WTC11 (cell line): ENCODE data around the gene ANKRD22.

Experiments used
- ARID4B ChIP-seq: sonication (generic); formaldehyde crosslinking; IDR thresholded peaks from 2 replicates; pipeline ENCODE4 v1.8.0; 2023; ENCODE audit warnings: missing genetic modification reagents, mild to moderate bottlenecking, borderline replicate concordance
- FOXJ3 ChIP-seq: sonication (generic); formaldehyde crosslinking; IDR thresholded peaks from 2 replicates; pipeline ENCODE4 v1.9.0; 2021; ENCODE audit warnings: missing genetic modification reagents, mild to moderate bottlenecking, borderline replicate concordance
- JUN ChIP-seq: sonication (generic); formaldehyde crosslinking; IDR thresholded peaks from 2 replicates; pipeline ENCODE4 v1.8.0; 2023; ENCODE audit warnings: mild to moderate bottlenecking, missing genetic modification reagents
- MLX ChIP-seq: sonication (generic); formaldehyde crosslinking; IDR thresholded peaks from 2 replicates; pipeline ENCODE4 v1.8.1; 2023; ENCODE audit warnings: mild to moderate bottlenecking, missing genetic modification reagents, moderate library complexity
- ZNF317 ChIP-seq: sonication (generic); formaldehyde crosslinking; IDR thresholded peaks from 2 replicates; pipeline ENCODE4 v1.8.1; 2023; ENCODE audit warnings: low read depth, mild to moderate bottlenecking, moderate library complexity, missing genetic modification reagents, borderline replicate concordance
- TF ChIP-seq, protein P1 (sequence below): fragments of 200-600 bp; IDR thresholded peaks from 2 replicates; pipeline ENCODE4 v1.8.0; 2022; ENCODE audit warnings: antibody characterized with exemption
- TF ChIP-seq, protein P2 (sequence below): sonication (generic); formaldehyde crosslinking; conservative IDR thresholded peaks from 2 replicates; pipeline ENCODE4 v1.8.1; 2022; ENCODE audit warnings: mild to moderate bottlenecking, missing genetic modification reagents
- TF ChIP-seq, protein P3 (sequence below): sonication (generic); formaldehyde crosslinking; IDR thresholded peaks from 2 replicates; pipeline ENCODE4 v1.8.1; 2022; ENCODE audit warnings: low read depth, missing genetic modification reagents, borderline replicate concordance
- TF ChIP-seq, protein P4 (sequence below): sonication (generic); formaldehyde crosslinking; IDR thresholded peaks from 2 replicates; pipeline ENCODE4 v1.8.1; 2023; ENCODE audit warnings: mild to moderate bottlenecking, missing genetic modification reagents, borderline replicate concordance
- TF ChIP-seq, protein P5 (sequence below): fragments of 250-450 bp; sonication (Bioruptor Pico); conservative IDR thresholded peaks from 2 replicates; pipeline ENCODE4 v1.9.0; 2021; ENCODE audit warnings: mild to moderate bottlenecking

GRCh38 chr10:88813200-88813599, 38.4 kb downstream of the ANKRD22 start:
- TF ChIP-seq, protein P1, sequence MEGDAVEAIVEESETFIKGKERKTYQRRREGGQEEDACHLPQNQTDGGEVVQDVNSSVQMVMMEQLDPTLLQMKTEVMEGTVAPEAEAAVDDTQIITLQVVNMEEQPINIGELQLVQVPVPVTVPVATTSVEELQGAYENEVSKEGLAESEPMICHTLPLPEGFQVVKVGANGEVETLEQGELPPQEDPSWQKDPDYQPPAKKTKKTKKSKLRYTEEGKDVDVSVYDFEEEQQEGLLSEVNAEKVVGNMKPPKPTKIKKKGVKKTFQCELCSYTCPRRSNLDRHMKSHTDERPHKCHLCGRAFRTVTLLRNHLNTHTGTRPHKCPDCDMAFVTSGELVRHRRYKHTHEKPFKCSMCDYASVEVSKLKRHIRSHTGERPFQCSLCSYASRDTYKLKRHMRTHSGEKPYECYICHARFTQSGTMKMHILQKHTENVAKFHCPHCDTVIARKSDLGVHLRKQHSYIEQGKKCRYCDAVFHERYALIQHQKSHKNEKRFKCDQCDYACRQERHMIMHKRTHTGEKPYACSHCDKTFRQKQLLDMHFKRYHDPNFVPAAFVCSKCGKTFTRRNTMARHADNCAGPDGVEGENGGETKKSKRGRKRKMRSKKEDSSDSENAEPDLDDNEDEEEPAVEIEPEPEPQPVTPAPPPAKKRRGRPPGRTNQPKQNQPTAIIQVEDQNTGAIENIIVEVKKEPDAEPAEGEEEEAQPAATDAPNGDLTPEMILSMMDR, result no peak
- TF ChIP-seq, protein P2, sequence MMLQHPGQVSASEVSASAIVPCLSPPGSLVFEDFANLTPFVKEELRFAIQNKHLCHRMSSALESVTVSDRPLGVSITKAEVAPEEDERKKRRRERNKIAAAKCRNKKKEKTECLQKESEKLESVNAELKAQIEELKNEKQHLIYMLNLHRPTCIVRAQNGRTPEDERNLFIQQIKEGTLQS (CRISPR knock-in tag), result no peak
- TF ChIP-seq, protein P3, sequence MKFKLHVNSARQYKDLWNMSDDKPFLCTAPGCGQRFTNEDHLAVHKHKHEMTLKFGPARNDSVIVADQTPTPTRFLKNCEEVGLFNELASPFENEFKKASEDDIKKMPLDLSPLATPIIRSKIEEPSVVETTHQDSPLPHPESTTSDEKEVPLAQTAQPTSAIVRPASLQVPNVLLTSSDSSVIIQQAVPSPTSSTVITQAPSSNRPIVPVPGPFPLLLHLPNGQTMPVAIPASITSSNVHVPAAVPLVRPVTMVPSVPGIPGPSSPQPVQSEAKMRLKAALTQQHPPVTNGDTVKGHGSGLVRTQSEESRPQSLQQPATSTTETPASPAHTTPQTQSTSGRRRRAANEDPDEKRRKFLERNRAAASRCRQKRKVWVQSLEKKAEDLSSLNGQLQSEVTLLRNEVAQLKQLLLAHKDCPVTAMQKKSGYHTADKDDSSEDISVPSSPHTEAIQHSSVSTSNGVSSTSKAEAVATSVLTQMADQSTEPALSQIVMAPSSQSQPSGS (CRISPR knock-in tag), result no peak
- TF ChIP-seq ZNF317 (CRISPR knock-in tag), result no peak
- no peak for TF ChIP-seq JUN (CRISPR knock-in tag)
- TF ChIP-seq, protein P4, sequence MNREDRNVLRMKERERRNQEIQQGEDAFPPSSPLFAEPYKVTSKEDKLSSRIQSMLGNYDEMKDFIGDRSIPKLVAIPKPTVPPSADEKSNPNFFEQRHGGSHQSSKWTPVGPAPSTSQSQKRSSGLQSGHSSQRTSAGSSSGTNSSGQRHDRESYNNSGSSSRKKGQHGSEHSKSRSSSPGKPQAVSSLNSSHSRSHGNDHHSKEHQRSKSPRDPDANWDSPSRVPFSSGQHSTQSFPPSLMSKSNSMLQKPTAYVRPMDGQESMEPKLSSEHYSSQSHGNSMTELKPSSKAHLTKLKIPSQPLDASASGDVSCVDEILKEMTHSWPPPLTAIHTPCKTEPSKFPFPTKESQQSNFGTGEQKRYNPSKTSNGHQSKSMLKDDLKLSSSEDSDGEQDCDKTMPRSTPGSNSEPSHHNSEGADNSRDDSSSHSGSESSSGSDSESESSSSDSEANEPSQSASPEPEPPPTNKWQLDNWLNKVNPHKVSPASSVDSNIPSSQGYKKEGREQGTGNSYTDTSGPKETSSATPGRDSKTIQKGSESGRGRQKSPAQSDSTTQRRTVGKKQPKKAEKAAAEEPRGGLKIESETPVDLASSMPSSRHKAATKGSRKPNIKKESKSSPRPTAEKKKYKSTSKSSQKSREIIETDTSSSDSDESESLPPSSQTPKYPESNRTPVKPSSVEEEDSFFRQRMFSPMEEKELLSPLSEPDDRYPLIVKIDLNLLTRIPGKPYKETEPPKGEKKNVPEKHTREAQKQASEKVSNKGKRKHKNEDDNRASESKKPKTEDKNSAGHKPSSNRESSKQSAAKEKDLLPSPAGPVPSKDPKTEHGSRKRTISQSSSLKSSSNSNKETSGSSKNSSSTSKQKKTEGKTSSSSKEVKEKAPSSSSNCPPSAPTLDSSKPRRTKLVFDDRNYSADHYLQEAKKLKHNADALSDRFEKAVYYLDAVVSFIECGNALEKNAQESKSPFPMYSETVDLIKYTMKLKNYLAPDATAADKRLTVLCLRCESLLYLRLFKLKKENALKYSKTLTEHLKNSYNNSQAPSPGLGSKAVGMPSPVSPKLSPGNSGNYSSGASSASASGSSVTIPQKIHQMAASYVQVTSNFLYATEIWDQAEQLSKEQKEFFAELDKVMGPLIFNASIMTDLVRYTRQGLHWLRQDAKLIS (CRISPR knock-in tag), result no peak
- TF ChIP-seq, protein P5, sequence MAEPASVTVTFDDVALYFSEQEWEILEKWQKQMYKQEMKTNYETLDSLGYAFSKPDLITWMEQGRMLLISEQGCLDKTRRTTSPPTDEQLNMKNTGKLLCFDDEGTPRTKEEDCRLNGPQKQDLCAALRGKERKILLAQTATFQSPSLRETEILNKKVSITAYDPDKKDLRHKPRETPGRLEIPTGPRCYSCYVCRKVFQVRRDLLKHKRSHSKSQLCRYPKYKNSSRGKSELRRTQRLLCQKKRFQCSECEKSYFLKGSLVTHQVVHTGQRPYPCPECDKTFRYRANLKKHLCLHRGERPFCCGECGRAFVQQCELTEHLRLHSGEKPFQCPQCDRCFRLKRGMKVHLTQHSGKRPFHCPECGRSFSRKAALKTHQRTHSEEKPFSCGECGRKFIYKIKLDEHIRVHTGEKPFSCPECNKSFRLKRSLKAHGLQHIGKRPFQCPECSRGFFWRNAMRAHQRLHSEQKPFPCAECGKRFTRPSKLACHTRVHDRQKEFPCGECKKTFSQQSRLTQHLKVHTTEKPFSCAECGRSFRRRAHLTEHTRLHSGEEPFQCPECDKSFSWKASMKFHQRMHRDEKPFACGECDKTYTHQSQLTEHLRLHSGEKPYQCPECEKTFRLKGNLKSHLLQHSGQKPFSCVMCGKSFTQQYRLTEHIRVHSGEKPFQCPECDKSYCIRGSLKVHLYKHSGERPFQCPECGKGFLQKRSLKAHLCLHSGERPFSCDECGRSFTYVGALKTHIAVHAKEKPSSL (CRISPR knock-in tag), result no peak
- no peak for TF ChIP-seq ARID4B
- no peak for TF ChIP-seq FOXJ3 (CRISPR knock-in tag)
- TF ChIP-seq MLX (CRISPR knock-in tag), result no peak
